Mucosa of descending colon (tissue), 3 donors: ENCODE measurements around the gene NCOA4. TPM values are rescaled to one million over a fixed set of nuclear protein-coding genes. Genes with fewer than 3 reads are reported as not detected.
"Not testable (repeated sequence)": the region's sequence is repeated elsewhere in the genome, so short reads cannot be mapped to it uniquely, and the experiment has no call there.

Source experiments
- ATAC-seq: fragments of 200-7000 bp; cut with Tn5 transposase; one replicate; pipeline ENCODE4 v1.9.1; 2020; ENCODE audit warnings: mild to moderate bottlenecking, moderate library complexity
- DNase-seq, 3 donors: peaks; one replicate each; pipeline ENCODE4 v3.0.0-alpha.2; 2020
- H3K36me3 ChIP-seq: fragments of 200-600 bp; one replicate; pipeline ENCODE4 v1.8.0; 2021; ENCODE audit warnings: low read depth, mild to moderate bottlenecking
- H3K4me1 ChIP-seq: fragments of 200-600 bp; one replicate; pipeline ENCODE4 v1.8.0; 2021; ENCODE audit warnings: low read depth, mild to moderate bottlenecking
- H3K4me3 ChIP-seq: fragments of 200-600 bp; one replicate; pipeline ENCODE4 v1.8.0; 2021; ENCODE audit warnings: mild to moderate bottlenecking
- H3K9me3 ChIP-seq: fragments of 200-600 bp; one replicate; pipeline ENCODE4 v1.8.0; 2021; ENCODE audit warnings: mild to moderate bottlenecking
- CTCF ChIP-seq: fragments of 200-600 bp; IDR thresholded peaks from one replicate; pipeline ENCODE4 v1.8.0; 2022; ENCODE audit warnings: antibody characterized with exemption, mild to moderate bottlenecking
- intact Hi-C, 2 donors: fragments of 100-400 bp; cut with DNase I in 1 of 2; cut with micrococcal nuclease in 1 of 2; formaldehyde crosslinking; loops; one replicate each; pipeline versions ENCODE4 v1.11.0 to v1.11.1; 2022; cut with DNase I, micrococcal nuclease
- total RNA-seq, 3 donors: library from RNA; stranded (reverse); fragmentation: NEBNext Ultra II Directional in 2 of 3; extraction: Animal tissue kit (Norgen Biotek cat#: 25700) in 2 of 3; gene quantifications; one replicate each; pipeline versions ENCODE4 v1.2.1 to v1.2.4, GENCODE V29; 2021 to 2023
- donor health status: DM: no; HTN: no; CAD: no; lungs with moderate emphysema.
- donor health status: DM: no; HTN: no; CAD: no.
- donor health status: DM: no; HTN: yes; CAD: no.

The NCOA4 gene
- total RNA-seq, 3 donors from 2014 or later, result 183 to 206 (median 193) TPM

GRCh38 chr10:46006219-46006618 is 24.2 kb downstream of the NCOA4 start:
- H3K4me3 ChIP-seq, result no peak overlapping the region
- DNase-seq, result no peak
- peaks cover 9% of the 10 kb centered on the region for H3K36me3 ChIP-seq
- no peaks in the 10 kb centered on the region for H3K4me1 ChIP-seq
- no peaks in the 10 kb centered on the region for H3K9me3 ChIP-seq
- ATAC-seq, result no peak
- no peak for TF ChIP-seq CTCF
- intact Hi-C loops, result no loop called here

- DNase-seq (no peak), ATAC-seq (no peak)
- no peaks in the 10 kb centered on the region for H3K4me1 ChIP-seq
- intact Hi-C loops, result no loop called here
- H3K9me3 ChIP-seq, result no peaks in the 10 kb centered on the region
- TF ChIP-seq CTCF, result no peak
- no peak overlapping the region for H3K4me3 ChIP-seq
- H3K36me3 ChIP-seq, result peaks cover 1% of the 10 kb centered on the region
These were observed 25.0 kb downstream of the NCOA4 start for GRCh38 chr10:46005383-46005782.

GRCh38 chr10:46004963-46005362 is 25.5 kb downstream of the NCOA4 start:
- DNase-seq (no peak), ATAC-seq (no peak)
- Histone ChIP-seq H3K4me3 (no peak overlapping the region), H3K36me3 (no peaks in the 10 kb centered on the region), H3K4me1 (no peaks in the 10 kb centered on the region), H3K9me3 (no peaks in the 10 kb centered on the region)
- no peak for TF ChIP-seq CTCF
- intact Hi-C loops, result no loop called here

- DNase-seq, result no peak
- Histone ChIP-seq H3K4me3 (no peak overlapping the region), H3K4me1 (no peaks in the 10 kb centered on the region), H3K36me3 (no peaks in the 10 kb centered on the region), H3K9me3 (no peaks in the 10 kb centered on the region)
- TF ChIP-seq CTCF, result no peak
- intact Hi-C loops, result no loop called here
- ATAC-seq, result no peak
These were observed 27.3 kb downstream of the NCOA4 start for GRCh38 chr10:46002916-46003693.

- intact Hi-C loops, DNase-seq, H3K4me3 ChIP-seq, H3K9me3 ChIP-seq, ATAC-seq, H3K4me1 ChIP-seq, H3K36me3 ChIP-seq: not testable (repeated sequence)
These were observed 28.2 kb downstream of the NCOA4 start for GRCh38 chr10:46002189-46002687.

- no peaks in the 10 kb centered on the region for H3K9me3 ChIP-seq
These were observed 29.2 kb downstream of the NCOA4 start for GRCh38 chr10:46001187-46001756.

More at GRCh38 chr10:46001187-46001756, 29.2 kb downstream of the NCOA4 start:
- Histone ChIP-seq H3K36me3 (no peaks in the 10 kb centered on the region), H3K4me1 (no peaks in the 10 kb centered on the region), H3K4me3 (no peak overlapping the region)
- intact Hi-C loops, result no loop called here
- ATAC-seq (no peak), DNase-seq (no peak)
- no peak for TF ChIP-seq CTCF
